ENCODE measurements around the gene SCLY.
"Not testable (repeated sequence)": the region's sequence is repeated elsewhere in the genome, so short reads cannot be mapped to it uniquely, and the experiment has no call there.

SCLY gene

GRCh38 chr2:238106698-238107524, 46.1 kb downstream of the SCLY start:
- H3K4me2 ChIP-seq (ENCODE audit: low read length) = no peak overlapping the region
- no peaks in the 10 kb centered on the region for H3K9me3 ChIP-seq (replicated peaks; ENCODE audit: low read length)
- H3K27me3 ChIP-seq (ENCODE audit: control insufficient read depth, insufficient read depth, low read length) = peaks cover 14% of the 10 kb centered on the region
- peaks cover 5% of the 10 kb centered on the region for H3K4me1 ChIP-seq (ENCODE audit: control insufficient read depth, insufficient read depth, low read length)
- no peak overlapping the region for H3K4me3 ChIP-seq (ENCODE audit: low read length)
- no peak overlapping the region for H3K9ac ChIP-seq (ENCODE audit: low read depth, low read length)
- H3K36me3 ChIP-seq (ENCODE audit: insufficient read depth, low read length) = no peaks in the 10 kb centered on the region

- Histone ChIP-seq H3K36me3 (ENCODE audit: insufficient read depth, low read length) (no peaks in the 10 kb centered on the region), H3K4me3 (ENCODE audit: low read length) (no peak overlapping the region), H3K9me3 (replicated peaks; ENCODE audit: low read length) (peaks cover 3% of the 10 kb centered on the region), H3K9ac (ENCODE audit: low read depth, low read length) (no peak overlapping the region), H3K4me2 (ENCODE audit: low read length) (no peak overlapping the region), H3K27me3 (ENCODE audit: control insufficient read depth, insufficient read depth, low read length) (peaks cover 14% of the 10 kb centered on the region), H3K4me1 (ENCODE audit: control insufficient read depth, insufficient read depth, low read length) (peaks cover 5% of the 10 kb centered on the region)
These were observed 47.0 kb downstream of the SCLY start for GRCh38 chr2:238107525-238108422.

GRCh38 chr2:238108423-238109183, 47.8 kb downstream of the SCLY start:
- Histone ChIP-seq H3K4me2 (ENCODE audit: low read length) (no peak overlapping the region), H3K9ac (ENCODE audit: low read depth, low read length) (no peak overlapping the region), H3K27me3 (ENCODE audit: control insufficient read depth, insufficient read depth, low read length) (peaks cover 14% of the 10 kb centered on the region), H3K9me3 (replicated peaks; ENCODE audit: low read length) (peaks cover 3% of the 10 kb centered on the region), H3K36me3 (ENCODE audit: insufficient read depth, low read length) (no peaks in the 10 kb centered on the region), H3K4me3 (ENCODE audit: low read length) (no peak overlapping the region), H3K4me1 (ENCODE audit: control insufficient read depth, insufficient read depth, low read length) (peaks cover 5% of the 10 kb centered on the region)

- Histone ChIP-seq H3K9ac (ENCODE audit: low read depth, low read length) (no peak overlapping the region), H3K4me2 (ENCODE audit: low read length) (no peak overlapping the region), H3K4me1 (ENCODE audit: control insufficient read depth, insufficient read depth, low read length) (peaks cover 7% of the 10 kb centered on the region), H3K36me3 (ENCODE audit: insufficient read depth, low read length) (no peaks in the 10 kb centered on the region), H3K9me3 (replicated peaks; ENCODE audit: low read length) (peaks cover 3% of the 10 kb centered on the region), H3K4me3 (ENCODE audit: low read length) (no peak overlapping the region), H3K27me3 (ENCODE audit: control insufficient read depth, insufficient read depth, low read length) (peaks cover 9% of the 10 kb centered on the region)
These were observed 52.8 kb downstream of the SCLY start for GRCh38 chr2:238113611-238114010.

- H3K36me3 ChIP-seq (ENCODE audit: insufficient read depth, low read length) = no peaks in the 10 kb centered on the region
These were observed 53.6 kb downstream of the SCLY start for GRCh38 chr2:238114331-238114841.

GRCh38 chr2:238114851-238115660, 54.3 kb downstream of the SCLY start:
- Histone ChIP-seq H3K9ac (ENCODE audit: low read depth, low read length) (no peak overlapping the region), H3K36me3 (ENCODE audit: insufficient read depth, low read length) (no peaks in the 10 kb centered on the region), H3K4me2 (ENCODE audit: low read length) (no peak overlapping the region), H3K9me3 (replicated peaks; ENCODE audit: low read length) (peaks cover 3% of the 10 kb centered on the region), H3K4me1 (ENCODE audit: control insufficient read depth, insufficient read depth, low read length) (peaks cover 3% of the 10 kb centered on the region), H3K4me3 (ENCODE audit: low read length) (no peak overlapping the region), H3K27me3 (ENCODE audit: control insufficient read depth, insufficient read depth, low read length) (peaks cover 14% of the 10 kb centered on the region)

More at GRCh38 chr2:238114331-238114841, 53.6 kb downstream of the SCLY start:
- H3K4me3 ChIP-seq (ENCODE audit: low read length) = no peak overlapping the region
- H3K27me3 ChIP-seq (ENCODE audit: control insufficient read depth, insufficient read depth, low read length) = peaks cover 12% of the 10 kb centered on the region
- no peak overlapping the region for H3K4me2 ChIP-seq (ENCODE audit: low read length)
- H3K9ac ChIP-seq (ENCODE audit: low read depth, low read length) = no peak overlapping the region
- H3K4me1 ChIP-seq (ENCODE audit: control insufficient read depth, insufficient read depth, low read length) = peaks cover 3% of the 10 kb centered on the region
- H3K9me3 ChIP-seq (replicated peaks; ENCODE audit: low read length) = peaks cover 3% of the 10 kb centered on the region

- H3K27me3 ChIP-seq (ENCODE audit: control insufficient read depth, insufficient read depth, low read length) = peaks cover 18% of the 10 kb centered on the region
- not testable (repeated sequence) for H3K9me3 ChIP-seq (replicated peaks; ENCODE audit: low read length); H3K4me2 ChIP-seq (ENCODE audit: low read length); H3K9ac ChIP-seq (ENCODE audit: low read depth, low read length); H3K36me3 ChIP-seq (ENCODE audit: insufficient read depth, low read length); H3K4me1 ChIP-seq (ENCODE audit: control insufficient read depth, insufficient read depth, low read length); H3K4me3 ChIP-seq (ENCODE audit: low read length)
These were observed 54.9 kb downstream of the SCLY start for GRCh38 chr2:238115709-238116108.

- Histone ChIP-seq H3K4me3 (ENCODE audit: low read length) (no peak overlapping the region), H3K4me2 (ENCODE audit: low read length) (no peak overlapping the region), H3K9ac (ENCODE audit: low read depth, low read length) (no peak overlapping the region), H3K27me3 (ENCODE audit: control insufficient read depth, insufficient read depth, low read length) (peaks cover 23% of the 10 kb centered on the region), H3K36me3 (ENCODE audit: insufficient read depth, low read length) (no peaks in the 10 kb centered on the region), H3K4me1 (ENCODE audit: control insufficient read depth, insufficient read depth, low read length) (peaks cover 3% of the 10 kb centered on the region), H3K9me3 (replicated peaks; ENCODE audit: low read length) (peaks cover 3% of the 10 kb centered on the region)
These were observed 55.7 kb downstream of the SCLY start for GRCh38 chr2:238116298-238117198.

GRCh38 chr2:238117199-238118154, 56.7 kb downstream of the SCLY start:
- Histone ChIP-seq H3K27me3 (ENCODE audit: control insufficient read depth, insufficient read depth, low read length) (peaks cover 23% of the 10 kb centered on the region), H3K4me2 (ENCODE audit: low read length) (no peak overlapping the region), H3K9me3 (replicated peaks; ENCODE audit: low read length) (no peaks in the 10 kb centered on the region), H3K4me1 (ENCODE audit: control insufficient read depth, insufficient read depth, low read length) (peaks cover 3% of the 10 kb centered on the region), H3K36me3 (ENCODE audit: insufficient read depth, low read length) (no peaks in the 10 kb centered on the region), H3K9ac (ENCODE audit: low read depth, low read length) (no peak overlapping the region), H3K4me3 (ENCODE audit: low read length) (no peak overlapping the region)

All from skeletal muscle satellite cell (primary cell).